Stimulated activated naive B cell treated with anti-CD40 and anti-IgM and Interleukin-4, amounts not matched to agents 10 μg/mL and 1 μg/mL and 100 μg/mL, for 72 hours (primary cell): ENCODE results near the gene MRPL16.

Source experiments
- ATAC-seq, 2 donors: fragments of 150-1000 bp; cut with Tn5 transposase; replicated peaks; 2 replicates each; pipeline ENCODE4 v1.10.0; 2021; ENCODE audit warnings: moderate library complexity in 1 of 2
- DNase-seq: peaks from one replicate; pipeline ENCODE4 v3.0.0; 2021
- H3K27ac Mint-ChIP-seq: one replicate; pipeline ENCODE4 v1.8.0; 2022; ENCODE audit warnings: mild to moderate bottlenecking, mixed read lengths
- H3K27me3 Mint-ChIP-seq, 2 donors: one replicate each; pipeline ENCODE4 v1.8.0; 2022; ENCODE audit warnings: mixed read lengths in 2 of 2
- H3K36me3 Mint-ChIP-seq, 2 donors: one replicate each; pipeline ENCODE4 v1.8.0; 2022; ENCODE audit warnings: mixed read lengths in 2 of 2, mild to moderate bottlenecking in 1 of 2
- H3K4me1 Mint-ChIP-seq, 2 donors: one replicate each; pipeline ENCODE4 v1.8.0; 2022; ENCODE audit warnings: mixed read lengths in 2 of 2, mild to moderate bottlenecking in 1 of 2
- H3K4me3 Mint-ChIP-seq, 2 donors: one replicate each; pipeline ENCODE4 v1.8.0; 2022; ENCODE audit warnings: mild to moderate bottlenecking in 2 of 2, mixed read lengths in 2 of 2, moderate library complexity in 1 of 2
- H3K9me3 Mint-ChIP-seq, 2 donors: one replicate each; pipeline ENCODE4 v1.8.0; 2022; ENCODE audit warnings: mixed read lengths in 2 of 2, mild to moderate bottlenecking in 1 of 2

Gene MRPL16

GRCh38 chr11:59776210-59777066, 34.1 kb downstream of the MRPL16 start:
- H3K9me3 Mint-ChIP-seq, result peaks cover 0 to 3% of the 10 kb centered on the region in 2 donors
- ATAC-seq (peak in 1 of 2 donors; percentile 44), DNase-seq (no peak)
- peaks cover 18 to 23% of the 10 kb centered on the region in 2 donors for H3K36me3 Mint-ChIP-seq
- no peaks in the 10 kb centered on the region for H3K27me3 Mint-ChIP-seq
- H3K4me3 Mint-ChIP-seq, result no peak overlapping the region
- H3K4me1 Mint-ChIP-seq, result peaks cover 17 to 18% of the 10 kb centered on the region in 2 donors
- no peak overlapping the region for H3K27ac Mint-ChIP-seq

DNA sequence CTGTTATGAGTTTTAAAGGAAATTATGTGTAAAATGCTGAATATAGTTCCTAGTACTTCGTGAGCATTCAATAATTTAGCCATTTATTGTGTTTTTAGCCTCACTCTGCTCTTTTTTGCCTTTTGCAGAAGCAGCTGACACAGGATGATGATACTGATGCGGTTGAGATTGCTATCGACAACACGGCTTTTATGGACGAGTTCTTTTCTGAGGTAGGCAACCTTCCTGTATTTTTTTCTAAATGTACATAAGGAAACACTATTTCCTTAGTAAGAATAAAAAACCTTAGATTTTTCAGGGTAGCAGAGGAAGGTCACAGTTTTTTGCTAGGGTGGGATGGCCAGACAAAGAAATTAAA, 37.5 kb downstream of the MRPL16 start:
- peaks cover 18 to 23% of the 10 kb centered on the region in 2 donors for H3K4me1 Mint-ChIP-seq
- peak overlapping the region; percentile 93 for H3K27ac Mint-ChIP-seq
- peaks cover 0 to 5% of the 10 kb centered on the region in 2 donors for H3K9me3 Mint-ChIP-seq
- peaks cover 11 to 14% of the 10 kb centered on the region in 2 donors for H3K36me3 Mint-ChIP-seq
- ATAC-seq, result no peak
- DNase-seq, result no peak
- no peaks in the 10 kb centered on the region for H3K27me3 Mint-ChIP-seq
- no peak overlapping the region for H3K4me3 Mint-ChIP-seq

GRCh38 chr11:59771605-59772004, 39.0 kb downstream of the MRPL16 start:
- peaks cover 0 to 5% of the 10 kb centered on the region in 2 donors for H3K9me3 Mint-ChIP-seq
- DNase-seq (no peak), ATAC-seq (peak in 1 of 2 donors; percentile 7)
- H3K4me1 Mint-ChIP-seq, result peaks cover 12 to 30% of the 10 kb centered on the region in 2 donors
- peak overlapping the region; percentile 1 to 20 for H3K4me3 Mint-ChIP-seq
- H3K27ac Mint-ChIP-seq, result peak overlapping the region; percentile 93
- H3K36me3 Mint-ChIP-seq, result peaks cover 5 to 14% of the 10 kb centered on the region in 2 donors
- H3K27me3 Mint-ChIP-seq, result no peaks in the 10 kb centered on the region

- Mint-ChIP-seq H3K36me3 (peaks cover 4 to 13% of the 10 kb centered on the region in 2 donors), H3K27ac (peak overlapping the region; percentile 37), H3K4me3 (no peak overlapping the region)
These were observed 39.7 kb downstream of the MRPL16 start for GRCh38 chr11:59770869-59771268.

DNA sequence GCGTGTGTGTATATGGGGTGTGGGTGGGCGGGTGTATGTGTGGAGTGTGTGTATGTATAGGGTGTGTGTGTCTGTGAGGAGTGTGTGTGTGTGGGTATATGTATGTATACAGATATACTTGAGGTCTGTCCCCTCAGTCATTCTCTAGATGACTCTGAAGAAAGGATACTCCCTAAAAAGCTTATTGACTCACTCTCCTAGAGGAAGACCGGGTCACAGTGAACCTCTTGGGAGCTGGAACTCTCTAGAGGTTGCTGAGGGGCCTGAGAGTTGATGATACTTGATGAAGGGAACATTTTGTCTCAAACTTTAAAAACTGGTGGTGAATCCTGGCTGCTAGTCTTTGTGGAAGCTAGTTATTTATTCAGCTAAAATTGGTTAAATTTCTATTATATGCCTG, 40.3 kb downstream of the MRPL16 start:
- H3K4me1 Mint-ChIP-seq, result peaks cover 11 to 27% of the 10 kb centered on the region in 2 donors
- H3K36me3 Mint-ChIP-seq, result peaks cover 2 to 7% of the 10 kb centered on the region in 2 donors
- ATAC-seq (no peak), DNase-seq (no peak)
- H3K4me3 Mint-ChIP-seq, result no peak overlapping the region
- H3K27ac Mint-ChIP-seq, result peak overlapping the region; percentile 37
- peaks cover 0 to 5% of the 10 kb centered on the region in 2 donors for H3K9me3 Mint-ChIP-seq
- no peaks in the 10 kb centered on the region for H3K27me3 Mint-ChIP-seq

More at GRCh38 chr11:59770869-59771268, 39.7 kb downstream of the MRPL16 start:
- H3K9me3 Mint-ChIP-seq, result peaks cover 0 to 5% of the 10 kb centered on the region in 2 donors
- H3K27me3 Mint-ChIP-seq, result no peaks in the 10 kb centered on the region
- ATAC-seq (no peak), DNase-seq (no peak)
- peaks cover 11 to 31% of the 10 kb centered on the region in 2 donors for H3K4me1 Mint-ChIP-seq

DNA sequence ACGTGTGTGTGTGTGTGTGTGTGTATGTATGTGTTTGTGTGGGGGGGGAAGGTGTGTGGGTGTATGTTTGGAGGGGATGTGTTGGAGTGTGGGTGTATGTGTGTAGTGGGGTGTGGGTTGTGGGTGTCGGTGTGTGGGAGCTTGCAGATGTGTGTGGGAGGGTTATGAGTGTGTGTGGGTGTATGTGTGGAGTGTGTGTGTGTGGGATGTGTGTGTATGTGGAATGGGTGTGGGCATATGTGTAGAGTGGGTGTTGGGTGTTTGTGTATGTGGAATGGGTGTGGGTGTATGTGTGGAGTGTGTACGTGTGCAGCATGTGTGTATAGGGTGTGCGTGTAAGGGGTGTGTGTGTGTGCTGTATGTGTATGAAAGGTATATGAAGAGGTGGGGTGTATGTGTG, 40.8 kb downstream of the MRPL16 start:
- peaks cover 2 to 7% of the 10 kb centered on the region in 2 donors for H3K36me3 Mint-ChIP-seq
- peaks cover 0 to 5% of the 10 kb centered on the region in 2 donors for H3K9me3 Mint-ChIP-seq
- no peak overlapping the region for H3K27ac Mint-ChIP-seq
- H3K4me1 Mint-ChIP-seq, result peaks cover 15 to 32% of the 10 kb centered on the region in 2 donors
- H3K4me3 Mint-ChIP-seq, result no peak overlapping the region
- no peaks in the 10 kb centered on the region for H3K27me3 Mint-ChIP-seq
- no peak for ATAC-seq
- DNase-seq, result no peak

- DNase-seq (no peak), ATAC-seq (no peak)
- H3K4me3 Mint-ChIP-seq, result no peak overlapping the region
- H3K4me1 Mint-ChIP-seq, result peaks cover 17 to 32% of the 10 kb centered on the region in 2 donors
- peaks cover 0 to 5% of the 10 kb centered on the region in 2 donors for H3K9me3 Mint-ChIP-seq
- no peak overlapping the region for H3K27ac Mint-ChIP-seq
- H3K27me3 Mint-ChIP-seq, result no peaks in the 10 kb centered on the region
- H3K36me3 Mint-ChIP-seq, result peaks cover 2 to 7% of the 10 kb centered on the region in 2 donors
These were observed 41.5 kb downstream of the MRPL16 start for GRCh38 chr11:59769111-59769510.

GRCh38 chr11:59767225-59767611, 43.4 kb downstream of the MRPL16 start:
- peak overlapping the region; percentile 3 for H3K27ac Mint-ChIP-seq
- H3K36me3 Mint-ChIP-seq, result peaks cover 3 to 9% of the 10 kb centered on the region in 2 donors
- peak in 1 of 2 donors; percentile 11 for ATAC-seq
- peaks cover 0 to 5% of the 10 kb centered on the region in 2 donors for H3K9me3 Mint-ChIP-seq
- peaks cover 17 to 30% of the 10 kb centered on the region in 2 donors for H3K4me1 Mint-ChIP-seq
- no peaks in the 10 kb centered on the region for H3K27me3 Mint-ChIP-seq
- H3K4me3 Mint-ChIP-seq, result no peak overlapping the region
- DNase-seq, result no peak

- peaks cover 0 to 4% of the 10 kb centered on the region in 2 donors for H3K9me3 Mint-ChIP-seq
- DNase-seq, result no peak
- peaks cover 3 to 9% of the 10 kb centered on the region in 2 donors for H3K36me3 Mint-ChIP-seq
- no peak for ATAC-seq
- no peak overlapping the region for H3K4me3 Mint-ChIP-seq
- H3K4me1 Mint-ChIP-seq, result peaks cover 17 to 25% of the 10 kb centered on the region in 2 donors
- H3K27ac Mint-ChIP-seq, result peak overlapping the region; percentile 3
- H3K27me3 Mint-ChIP-seq, result no peaks in the 10 kb centered on the region
These were observed 43.9 kb downstream of the MRPL16 start for GRCh38 chr11:59766542-59767224.

- Mint-ChIP-seq H3K9me3 (no peaks in the 10 kb centered on the region), H3K36me3 (peaks cover 3 to 5% of the 10 kb centered on the region in 2 donors), H3K27me3 (no peaks in the 10 kb centered on the region), H3K4me1 (peaks cover 17 to 18% of the 10 kb centered on the region in 2 donors), H3K4me3 (no peak overlapping the region), H3K27ac (no peak overlapping the region)
- DNase-seq (no peak), ATAC-seq (peak; percentile 75 to 76)
These were observed 45.4 kb downstream of the MRPL16 start for GRCh38 chr11:59765068-59765735.

- Mint-ChIP-seq H3K9me3 (no peaks in the 10 kb centered on the region), H3K27ac (no peak overlapping the region), H3K4me1 (peaks cover 20 to 25% of the 10 kb centered on the region in 2 donors), H3K4me3 (no peak overlapping the region), H3K36me3 (peaks cover 3 to 5% of the 10 kb centered on the region in 2 donors), H3K27me3 (no peaks in the 10 kb centered on the region)
- ATAC-seq, result no peak
- no peak for DNase-seq
These were observed 48.6 kb downstream of the MRPL16 start for GRCh38 chr11:59761993-59762392.

- peaks cover 3 to 5% of the 10 kb centered on the region in 2 donors for H3K36me3 Mint-ChIP-seq
- H3K4me3 Mint-ChIP-seq, result no peak overlapping the region
- ATAC-seq, result no peak
- no peaks in the 10 kb centered on the region for H3K27me3 Mint-ChIP-seq
- no peaks in the 10 kb centered on the region for H3K9me3 Mint-ChIP-seq
- peaks cover 26 to 31% of the 10 kb centered on the region in 2 donors for H3K4me1 Mint-ChIP-seq
- DNase-seq, result no peak
- H3K27ac Mint-ChIP-seq, result no peak overlapping the region
These were observed 49.8 kb downstream of the MRPL16 start for GRCh38 chr11:59760771-59761170.

GRCh38 chr11:59759900-59760299, 50.7 kb downstream of the MRPL16 start:
- DNase-seq, result no peak
- H3K27ac Mint-ChIP-seq, result no peak overlapping the region

GRCh38 chr11:59758401-59759037, 52.1 kb downstream of the MRPL16 start:
- peaks cover 25 to 37% of the 10 kb centered on the region in 2 donors for H3K4me1 Mint-ChIP-seq
- peaks cover 3 to 5% of the 10 kb centered on the region in 2 donors for H3K36me3 Mint-ChIP-seq
- H3K27ac Mint-ChIP-seq, result no peak overlapping the region
- H3K4me3 Mint-ChIP-seq, result no peak overlapping the region
- ATAC-seq, result no peak
- H3K27me3 Mint-ChIP-seq, result no peaks in the 10 kb centered on the region
- no peaks in the 10 kb centered on the region for H3K9me3 Mint-ChIP-seq
- DNase-seq, result no peak

More at GRCh38 chr11:59759900-59760299, 50.7 kb downstream of the MRPL16 start:
- Mint-ChIP-seq H3K4me3 (no peak overlapping the region), H3K4me1 (peaks cover 23 to 27% of the 10 kb centered on the region in 2 donors), H3K9me3 (no peaks in the 10 kb centered on the region), H3K36me3 (peaks cover 3 to 5% of the 10 kb centered on the region in 2 donors), H3K27me3 (no peaks in the 10 kb centered on the region)
- no peak for ATAC-seq
